HG03565 (cell line): ENCODE measurements around the gene TRMT112.

Source experiments
- ATAC-seq: cut with Tn5 transposase; IDR thresholded peaks from one replicate; pipeline ENCODE4 v1.9.1; 2021; ENCODE audit warnings: mild to moderate bottlenecking, moderate library complexity; ENCODE audit not compliant: unreplicated experiment

Gene TRMT112

DNA sequence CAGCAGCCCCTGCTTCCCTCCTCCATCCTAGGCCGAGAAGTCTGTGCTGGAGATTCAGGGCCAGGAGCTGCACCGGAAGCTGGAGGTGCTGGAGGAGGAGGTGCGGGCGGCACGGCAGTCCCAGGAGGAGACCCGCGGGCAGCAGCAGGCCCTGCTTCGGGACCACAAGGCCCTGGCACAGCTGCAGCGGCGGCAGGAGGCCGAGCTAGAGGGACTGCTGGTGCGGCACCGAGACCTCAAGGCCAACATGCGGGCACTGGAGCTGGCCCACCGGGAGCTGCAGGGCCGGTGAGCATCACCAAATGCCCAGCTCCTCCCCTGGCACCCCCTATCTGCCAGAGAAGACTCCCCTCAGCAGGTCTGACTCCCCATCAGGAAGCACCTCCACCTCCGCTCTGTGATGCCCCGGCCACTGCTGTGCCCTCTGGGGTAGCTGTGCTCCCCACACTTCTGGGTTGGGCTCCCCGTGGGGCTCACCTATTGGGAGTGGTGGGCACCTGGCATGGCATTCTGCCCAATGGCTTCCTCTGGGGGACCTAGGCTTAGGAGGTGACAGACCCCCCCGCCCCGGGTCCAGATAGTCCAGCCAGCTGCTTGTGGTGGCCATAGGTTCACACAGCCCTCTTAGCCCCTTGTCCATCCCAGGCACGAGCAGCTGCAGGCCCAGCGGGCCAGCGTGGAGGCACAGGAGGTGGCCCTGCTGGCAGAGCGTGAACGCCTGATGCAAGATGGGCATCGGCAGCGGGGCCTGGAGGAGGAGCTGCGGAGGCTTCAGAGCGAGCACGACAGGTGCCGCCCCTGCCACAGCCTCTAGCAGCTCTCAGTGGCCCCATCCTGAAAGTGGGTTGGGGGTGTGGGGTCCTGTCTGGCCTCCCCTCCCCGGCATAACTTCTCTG, 35.0 kb upstream of the TRMT112 start:
- ATAC-seq, result no peak

DNA sequence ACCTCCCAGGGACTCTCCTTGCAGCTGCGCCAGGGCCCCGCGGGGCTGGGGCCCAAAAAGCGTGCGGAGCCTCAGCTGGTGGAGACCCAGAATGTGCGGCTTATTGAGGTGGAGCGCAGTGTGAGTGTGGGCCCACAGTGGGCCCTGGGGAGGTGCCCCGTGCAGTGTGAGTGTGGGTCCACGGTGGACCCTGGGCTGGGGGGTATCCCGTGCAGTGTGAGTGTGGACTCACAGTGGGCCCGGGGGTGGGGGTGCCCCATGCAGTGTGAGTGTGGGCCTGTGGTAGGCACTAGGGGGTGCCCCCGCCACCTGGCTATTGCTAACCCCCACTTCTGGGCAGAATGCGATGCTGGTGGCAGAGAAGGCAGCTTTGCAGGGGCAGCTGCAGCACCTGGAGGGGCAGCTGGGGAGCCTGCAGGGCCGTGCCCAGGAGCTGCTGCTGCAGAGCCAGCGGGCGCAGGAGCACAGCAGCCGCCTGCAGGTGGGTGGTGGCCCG, 33.8 kb upstream of the TRMT112 start:
- ATAC-seq, result no peak

DNA sequence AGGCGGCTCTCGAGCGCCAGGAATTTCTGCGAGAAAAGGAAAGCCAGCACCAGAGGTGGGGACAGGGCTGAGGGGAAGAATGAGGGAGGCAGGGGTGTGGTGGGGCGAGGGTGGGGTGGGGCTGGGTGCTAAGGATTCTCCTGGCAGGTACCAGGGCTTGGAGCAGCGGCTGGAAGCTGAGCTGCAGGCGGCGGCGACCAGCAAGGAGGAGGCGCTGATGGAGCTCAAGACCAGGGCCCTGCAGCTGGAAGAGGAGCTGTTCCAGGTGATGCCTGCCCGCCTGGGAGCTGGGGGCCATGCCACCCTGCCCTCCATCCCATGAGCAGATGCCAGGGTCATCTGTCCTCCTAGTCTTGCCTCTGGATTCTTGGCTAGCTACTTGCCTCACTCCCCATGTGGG, 32.0 kb upstream of the TRMT112 start:
- no peak for ATAC-seq

DNA sequence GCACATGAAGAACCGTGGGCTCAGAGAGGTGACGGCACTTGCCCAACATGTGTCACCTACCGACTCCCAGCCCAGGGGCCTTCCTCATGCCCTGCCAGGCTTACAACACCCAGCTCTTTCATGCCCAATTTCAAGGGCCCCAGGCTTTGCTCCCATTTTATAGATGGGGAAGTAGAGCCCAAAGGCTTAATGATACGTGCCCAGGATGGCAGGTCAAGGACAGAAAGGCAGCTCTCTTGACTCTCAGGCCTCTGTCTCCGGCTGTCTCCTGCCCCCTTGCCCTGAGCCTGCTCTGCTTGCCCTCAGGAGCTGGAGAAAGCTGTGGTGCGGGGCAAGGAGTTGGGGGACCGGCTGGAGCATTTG, 31.6 kb upstream of the TRMT112 start:
- ATAC-seq, result no peak

DNA sequence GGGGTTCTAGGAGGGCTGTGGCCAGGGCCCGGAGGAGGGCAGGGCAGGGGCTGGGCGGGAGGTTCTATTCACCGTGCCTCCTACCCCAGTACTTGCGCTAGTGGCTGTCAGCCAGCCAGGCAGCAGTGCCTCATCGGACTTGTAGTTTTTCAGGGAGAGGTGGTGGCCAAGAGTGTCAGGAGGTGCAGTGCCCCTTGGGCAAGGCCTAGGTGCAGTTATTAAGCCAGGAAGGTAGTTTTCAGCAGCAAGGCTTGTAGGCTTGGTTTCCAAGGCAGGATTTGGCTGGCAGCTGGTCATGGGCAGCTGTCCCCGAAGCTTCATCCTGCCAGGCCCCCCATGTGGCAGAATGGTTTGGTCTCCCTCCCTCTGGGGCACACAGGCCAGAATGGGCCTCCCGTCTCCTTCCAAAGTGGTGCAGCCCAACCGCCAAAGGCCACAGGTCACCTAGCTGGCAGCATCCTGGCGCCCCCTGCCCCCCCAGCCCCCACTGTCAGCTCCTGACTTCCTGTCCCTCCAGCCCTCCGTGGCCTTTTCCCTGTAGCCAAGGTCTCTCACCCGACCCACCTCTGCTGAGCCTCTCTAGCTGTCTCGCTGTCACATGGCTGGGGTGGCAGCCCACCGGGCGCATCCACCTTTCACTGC, 31.1 kb upstream of the TRMT112 start:
- no peak for ATAC-seq

DNA sequence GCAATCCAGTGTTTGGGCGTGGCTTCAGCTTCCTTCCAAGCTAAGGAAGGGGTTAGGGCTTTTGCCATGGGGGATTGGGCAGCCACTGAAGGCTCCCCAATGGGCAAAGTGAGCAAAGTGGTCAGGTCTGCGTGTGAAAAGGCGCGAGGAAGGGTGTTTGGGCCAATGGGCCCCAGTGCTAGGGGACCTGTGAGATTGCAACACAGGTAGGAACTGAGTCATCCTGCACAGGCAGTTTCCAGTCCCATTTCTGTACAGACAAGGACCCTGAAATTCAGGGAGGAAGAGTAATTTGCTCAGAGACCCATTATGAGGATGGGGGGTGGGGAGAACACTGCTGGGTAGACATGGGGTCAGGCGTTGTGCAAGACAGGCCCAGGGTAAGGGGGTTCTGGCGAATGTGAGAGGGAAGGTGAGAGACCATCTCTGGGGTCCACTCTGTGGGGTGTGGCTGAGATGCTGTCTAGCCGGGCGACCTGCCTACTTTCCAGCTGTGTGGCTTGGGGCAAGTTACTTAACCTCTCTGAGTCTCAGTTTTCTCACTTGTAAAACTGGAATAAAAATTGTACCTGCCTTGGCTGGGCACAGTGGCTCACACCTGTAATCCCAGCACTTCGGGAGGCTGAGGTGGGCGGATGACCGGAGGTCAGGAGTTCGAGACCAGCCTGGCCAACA, 30.0 kb upstream of the TRMT112 start:
- ATAC-seq, result no peak

DNA sequence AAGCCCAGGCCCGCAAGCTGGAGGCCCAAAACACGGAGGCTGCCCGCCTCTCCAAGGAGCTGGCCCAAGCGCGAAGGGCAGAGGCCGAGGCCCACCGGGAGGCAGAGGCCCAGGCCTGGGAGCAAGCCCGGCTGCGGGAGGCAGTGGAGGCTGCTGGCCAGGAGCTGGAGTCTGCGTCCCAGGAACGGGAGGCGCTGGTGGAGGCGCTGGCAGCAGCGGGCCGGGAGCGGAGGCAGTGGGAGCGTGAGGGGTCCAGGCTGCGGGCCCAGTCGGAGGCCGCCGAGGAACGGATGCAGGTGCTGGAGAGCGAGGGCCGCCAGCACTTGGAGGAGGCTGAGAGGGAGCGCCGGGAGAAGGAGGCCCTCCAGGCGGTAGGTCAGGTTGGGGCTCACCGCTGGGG, 27.4 kb upstream of the TRMT112 start:
- no peak for ATAC-seq

DNA sequence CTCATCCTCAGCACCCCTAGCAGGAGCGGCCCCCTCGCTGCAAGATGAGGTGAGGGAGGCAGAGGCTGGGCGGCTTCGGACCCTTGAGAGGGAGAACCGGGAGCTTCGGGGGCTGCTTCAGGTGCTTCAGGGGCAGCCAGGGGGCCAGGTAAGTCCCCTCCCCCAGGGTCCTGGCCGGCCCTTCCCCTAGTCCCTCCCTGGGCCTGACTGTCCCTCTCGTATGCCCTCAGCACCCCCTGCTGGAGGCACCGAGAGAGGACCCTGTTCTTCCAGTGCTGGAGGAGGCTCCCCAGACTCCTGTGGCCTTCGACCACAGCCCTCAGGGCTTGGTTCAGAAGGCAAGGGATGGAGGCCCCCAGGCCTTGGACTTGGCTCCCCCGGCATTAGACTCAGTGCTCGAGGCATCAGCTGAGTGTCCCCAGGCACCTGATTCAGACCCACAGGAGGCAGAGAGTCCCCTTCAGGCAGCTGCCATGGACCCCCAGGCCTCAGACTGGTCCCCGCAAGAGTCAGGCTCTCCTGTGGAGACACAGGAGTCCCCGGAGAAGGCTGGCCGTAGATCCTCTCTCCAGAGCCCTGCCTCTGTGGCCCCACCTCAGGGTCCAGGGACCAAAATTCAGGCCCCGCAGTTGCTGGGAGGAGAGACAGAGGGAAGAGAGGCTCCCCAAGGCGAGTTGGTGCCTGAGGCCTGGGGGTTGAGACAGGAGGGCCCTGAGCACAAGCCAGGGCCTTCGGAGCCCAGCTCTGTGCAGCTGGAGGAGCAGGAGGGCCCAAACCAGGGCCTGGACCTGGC, 26.6 kb upstream of the TRMT112 start:
- no peak for ATAC-seq

DNA sequence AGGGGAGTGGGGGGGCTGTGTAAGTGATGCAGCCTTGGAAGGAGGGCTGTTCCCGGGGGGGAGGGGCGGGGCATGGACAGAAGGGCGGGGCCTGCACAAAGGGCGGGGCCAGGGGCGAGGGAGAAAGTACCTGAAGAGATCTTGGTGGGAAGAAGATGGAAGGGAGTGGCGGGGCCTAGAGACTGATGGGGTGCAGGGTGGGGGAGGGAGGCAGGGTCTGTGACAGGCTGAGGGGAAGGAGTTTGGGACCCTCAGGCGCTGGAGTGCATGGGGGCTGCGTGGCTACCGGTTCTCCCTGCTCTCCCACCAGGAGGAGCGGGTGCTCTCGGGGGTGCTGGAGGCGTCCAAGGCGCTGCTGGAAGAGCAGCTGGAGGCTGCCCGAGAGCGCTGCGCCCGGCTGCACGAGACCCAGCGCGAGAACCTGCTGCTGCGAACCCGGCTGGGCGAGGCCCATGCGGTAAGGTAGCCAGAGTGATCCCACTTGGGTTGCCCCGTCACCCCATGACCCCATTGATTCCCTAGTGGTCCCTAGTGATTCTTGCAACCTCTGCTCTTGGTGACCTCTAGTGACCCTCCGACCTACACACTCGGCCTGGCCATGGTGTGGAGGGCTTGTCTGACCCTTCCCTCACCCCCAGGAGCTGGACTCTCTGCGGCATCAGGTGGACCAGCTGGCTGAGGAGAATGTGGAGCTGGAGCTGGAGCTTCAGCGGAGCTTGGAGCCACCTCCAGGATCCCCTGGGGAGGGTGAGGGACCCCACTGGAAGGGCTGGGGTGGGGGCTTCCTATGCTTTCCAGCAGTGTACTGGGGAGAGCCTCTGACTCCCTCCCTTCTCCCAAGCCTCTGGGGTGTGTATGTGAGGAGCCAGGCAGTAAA, 25.7 kb upstream of the TRMT112 start:
- no peak for ATAC-seq

DNA sequence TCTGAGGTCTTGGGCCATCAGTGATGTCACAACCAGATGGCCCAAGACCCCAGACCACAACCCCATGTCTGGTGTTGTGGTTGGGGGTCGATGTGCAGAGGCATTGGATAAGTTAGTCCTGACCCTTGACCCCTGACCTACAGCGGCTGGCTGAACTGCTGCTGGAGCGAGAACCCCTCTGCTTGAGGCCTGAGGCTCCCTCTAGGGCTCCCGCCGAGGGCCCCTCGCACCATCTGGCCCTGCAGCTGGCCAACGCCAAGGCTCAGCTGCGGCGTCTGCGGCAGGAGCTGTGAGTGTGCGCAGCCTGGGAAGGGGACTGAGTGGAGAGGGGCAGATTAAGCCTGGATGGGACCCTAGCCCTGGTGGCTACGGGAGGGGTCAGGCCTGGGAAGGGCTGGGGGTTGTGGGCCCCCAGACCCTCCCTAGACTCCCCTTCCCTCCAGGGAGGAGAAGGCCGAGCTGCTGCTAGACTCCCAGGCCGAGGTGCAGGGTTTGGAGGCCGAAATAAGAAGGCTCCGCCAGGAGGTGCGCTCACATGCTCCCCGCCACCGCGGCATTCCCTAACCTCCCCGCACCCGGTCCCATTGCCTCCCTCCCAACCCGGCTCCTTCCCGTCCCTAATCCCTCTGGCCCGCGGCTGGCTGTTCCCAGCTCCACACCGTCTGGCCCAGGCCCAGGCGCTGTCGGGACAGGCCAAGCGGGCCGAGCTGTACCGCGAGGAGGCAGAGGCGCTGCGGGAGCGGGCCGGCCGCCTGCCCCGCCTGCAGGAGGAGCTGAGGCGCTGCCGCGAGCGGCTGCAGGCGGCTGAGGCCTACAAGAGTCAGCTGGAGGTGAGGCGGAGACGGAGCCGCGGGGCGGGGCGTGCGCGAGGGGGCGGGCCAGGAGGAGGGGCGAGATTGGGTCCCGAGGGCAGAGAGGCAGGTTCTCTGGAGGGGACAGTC, 24.8 kb upstream of the TRMT112 start:
- ATAC-seq, result peak; percentile 39

DNA sequence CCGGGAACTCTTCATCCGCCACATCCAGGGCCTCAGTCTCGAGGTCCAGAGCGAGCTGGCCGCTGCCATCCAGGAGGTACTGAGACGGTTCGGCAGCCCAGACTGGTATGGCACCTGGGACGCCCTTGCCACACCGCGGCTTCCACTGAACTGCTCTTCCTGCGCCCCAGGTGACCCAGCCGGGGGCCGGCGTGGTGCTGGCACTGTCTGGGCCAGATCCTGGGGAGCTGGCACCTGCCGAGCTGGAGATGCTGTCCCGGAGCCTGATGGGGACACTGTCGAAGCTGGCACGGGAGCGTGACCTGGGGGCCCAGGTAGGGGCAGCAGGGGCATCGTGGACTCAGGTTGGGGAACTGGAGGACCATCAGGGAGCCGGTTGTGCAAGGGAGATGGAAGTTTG, 24.1 kb upstream of the TRMT112 start:
- no peak for ATAC-seq

DNA sequence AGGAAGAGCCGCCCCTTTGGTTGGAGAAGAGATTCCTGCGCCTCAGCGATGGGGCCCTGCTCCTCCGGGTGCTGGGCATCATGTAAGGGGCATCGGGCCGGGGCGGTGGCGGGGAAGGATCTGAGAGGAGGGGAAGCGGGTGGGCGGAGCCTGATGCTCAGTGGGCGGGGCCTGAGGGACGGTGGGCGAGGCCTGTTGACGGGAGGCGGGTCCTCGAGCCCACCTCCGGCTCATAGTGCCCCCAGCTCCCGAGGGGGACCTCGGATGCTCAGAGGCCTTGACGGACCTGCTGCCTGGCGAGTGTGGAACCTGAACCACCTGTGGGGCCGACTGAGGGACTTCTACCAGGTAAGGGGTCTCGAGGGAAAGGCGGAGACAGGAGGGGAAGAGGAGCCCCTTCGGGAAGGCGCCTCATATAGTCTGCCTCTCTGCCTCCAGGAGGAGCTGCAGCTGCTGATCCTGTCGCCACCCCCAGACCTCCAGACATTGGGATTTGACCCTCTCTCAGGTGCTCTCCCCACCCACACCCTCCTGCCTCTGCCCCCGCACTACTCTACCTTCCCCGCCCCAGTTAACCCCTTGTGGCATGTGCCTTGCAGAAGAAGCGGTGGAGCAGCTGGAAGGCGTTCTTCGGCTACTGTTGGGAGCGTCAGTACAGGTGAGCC, 23.4 kb upstream of the TRMT112 start:
- no peak for ATAC-seq

DNA sequence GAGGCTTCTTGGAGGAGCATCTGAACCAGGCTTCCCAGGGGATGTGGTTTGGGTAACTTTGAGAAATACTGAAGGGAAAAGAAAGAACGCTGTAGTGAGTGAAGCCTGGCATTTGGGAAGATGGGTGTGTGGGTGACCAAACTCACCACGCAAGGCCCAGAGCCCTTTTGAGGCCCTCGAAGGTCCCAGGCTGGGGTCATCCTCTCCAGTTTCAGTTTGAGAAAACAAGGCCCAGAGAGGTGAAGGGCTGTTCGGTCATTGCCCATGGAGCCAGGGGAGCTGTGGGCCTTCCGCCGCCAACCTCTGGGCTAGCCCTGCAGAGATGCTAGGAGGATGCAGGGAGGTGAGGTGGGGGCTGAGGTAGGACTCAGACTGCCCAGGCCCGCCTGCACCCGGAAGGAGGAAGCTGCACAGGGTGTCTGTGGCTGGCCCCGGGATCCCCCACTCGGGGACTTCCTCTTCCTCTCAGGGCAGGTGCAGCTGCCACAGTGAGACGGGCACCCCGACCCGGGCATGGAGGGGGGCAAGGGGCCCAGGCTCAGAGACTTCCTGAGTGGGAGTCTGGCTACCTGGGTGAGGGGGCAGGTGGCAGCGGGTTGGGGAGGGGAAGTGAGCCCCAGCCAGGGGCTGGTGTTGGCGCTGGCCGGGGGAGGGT, 22.5 kb upstream of the TRMT112 start, which contains the start of gene CCDC88B:
Gene CCDC88B (plus strand): TSS at position 451 of the 655 bp plus-strand sequence. CDS start 63 bp downstream, at position 514.
- no peak for ATAC-seq

DNA sequence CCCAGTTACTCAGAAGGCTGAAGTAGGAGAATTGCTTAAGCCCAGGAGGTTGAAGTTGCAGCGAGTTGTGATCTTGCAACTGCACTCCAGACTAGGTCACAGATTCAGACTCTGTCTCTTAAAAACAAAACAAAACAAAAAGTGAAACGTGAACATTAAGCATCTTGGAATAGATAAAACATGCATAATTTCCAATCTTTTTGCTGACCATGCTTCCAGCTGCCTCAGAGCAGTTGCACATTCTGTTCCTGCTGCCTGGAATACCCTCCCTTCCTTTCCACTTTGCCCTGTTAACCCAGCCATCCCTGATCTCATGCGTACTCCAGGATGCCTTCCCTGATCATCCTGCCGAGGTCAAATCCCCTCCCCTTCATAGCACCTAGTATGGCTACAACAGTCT, 21.9 kb upstream of the TRMT112 start:
- ATAC-seq, result no peak

DNA sequence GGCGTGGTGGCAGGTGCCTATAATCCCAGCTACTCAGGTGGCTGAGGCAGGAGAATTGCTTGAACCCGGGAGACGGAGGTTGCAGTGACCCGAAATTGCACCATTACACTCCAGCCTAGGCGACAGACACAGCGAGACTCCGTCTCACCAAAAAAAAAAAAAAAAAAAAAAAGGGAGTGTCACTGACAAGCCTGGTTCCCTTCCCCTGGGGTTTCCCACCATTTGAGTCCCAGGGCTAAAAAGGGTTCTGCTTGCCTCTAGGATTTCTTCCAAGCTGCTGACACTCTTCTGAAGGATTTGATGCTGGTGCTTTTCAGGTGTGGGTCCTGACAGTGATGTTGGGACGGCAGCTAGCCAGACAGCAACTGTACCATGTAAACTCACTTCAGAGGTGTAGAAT, 21.4 kb upstream of the TRMT112 start:
- no peak for ATAC-seq

DNA sequence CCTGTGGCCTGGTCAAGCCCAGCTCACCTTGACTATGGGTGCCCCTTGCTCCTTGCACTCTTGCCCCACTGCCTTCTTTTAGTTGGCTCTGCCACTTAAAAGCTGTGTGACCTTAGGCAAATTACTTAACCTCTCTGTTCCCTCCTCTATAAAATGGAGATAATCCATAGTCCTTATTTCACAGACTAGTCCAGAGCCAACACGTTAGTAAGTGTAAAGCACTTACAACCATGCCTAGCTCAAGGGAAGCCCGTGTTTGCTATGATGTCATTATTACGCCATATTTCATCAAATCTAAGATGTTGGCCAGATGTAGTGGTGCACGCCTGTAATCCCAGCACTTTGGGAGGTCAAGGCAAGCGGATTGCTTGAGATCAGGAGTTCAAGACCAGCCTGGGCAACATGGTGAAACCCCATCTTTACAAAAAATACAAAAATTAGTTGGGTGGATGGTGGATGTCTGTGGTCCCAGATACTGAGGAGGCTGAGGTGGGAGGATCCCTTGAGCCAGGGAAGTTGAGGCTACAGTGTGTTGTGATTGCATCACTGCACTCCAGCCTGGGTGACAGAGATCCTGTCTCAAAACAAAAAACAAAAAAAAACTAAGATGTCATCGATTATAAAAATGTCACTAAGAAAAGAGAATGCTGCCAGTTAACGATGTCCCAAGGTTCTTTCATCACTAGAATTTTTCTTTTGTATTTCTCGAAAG, 20.3 kb upstream of the TRMT112 start:
- no peak for ATAC-seq
